ENCODE measurements around the gene ZDHHC17. TPM values are rescaled to one million over a fixed set of nuclear protein-coding genes. Genes with fewer than 3 reads are reported as not detected.

ZDHHC17 gene
- total RNA-seq, 1 donor from 2014 or later = 26.1 TPM

DNA sequence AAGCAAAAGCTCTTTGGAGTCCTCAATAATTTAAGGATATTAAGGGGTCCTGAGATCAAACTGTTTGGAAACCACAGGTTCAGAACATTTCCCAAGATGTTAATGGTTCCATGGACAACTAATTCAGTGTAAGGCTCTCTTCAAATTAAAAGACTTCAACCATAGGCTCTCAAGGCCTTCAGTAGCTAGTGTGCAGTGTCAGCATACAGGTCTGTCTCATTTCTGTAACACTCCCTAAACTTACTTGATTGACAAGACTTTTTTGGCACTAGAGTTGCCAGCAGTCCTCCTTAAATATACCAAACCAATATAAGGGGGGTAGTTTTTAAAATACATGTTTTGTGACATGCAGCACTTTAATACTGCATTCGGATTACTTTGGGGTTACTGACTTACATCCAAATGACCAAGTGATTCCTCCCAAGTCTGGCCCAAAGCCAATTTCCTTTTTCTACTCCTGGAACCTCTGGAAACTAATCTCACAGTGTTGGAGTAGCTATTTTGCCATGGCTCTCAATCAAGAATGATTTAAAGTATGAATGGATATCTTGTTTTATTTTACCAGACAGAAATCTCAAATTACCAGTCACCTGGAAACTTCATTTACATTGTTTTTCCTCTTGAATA, 92.2 kb downstream of the ZDHHC17 start:
- TF ChIP-seq, protein P1, sequence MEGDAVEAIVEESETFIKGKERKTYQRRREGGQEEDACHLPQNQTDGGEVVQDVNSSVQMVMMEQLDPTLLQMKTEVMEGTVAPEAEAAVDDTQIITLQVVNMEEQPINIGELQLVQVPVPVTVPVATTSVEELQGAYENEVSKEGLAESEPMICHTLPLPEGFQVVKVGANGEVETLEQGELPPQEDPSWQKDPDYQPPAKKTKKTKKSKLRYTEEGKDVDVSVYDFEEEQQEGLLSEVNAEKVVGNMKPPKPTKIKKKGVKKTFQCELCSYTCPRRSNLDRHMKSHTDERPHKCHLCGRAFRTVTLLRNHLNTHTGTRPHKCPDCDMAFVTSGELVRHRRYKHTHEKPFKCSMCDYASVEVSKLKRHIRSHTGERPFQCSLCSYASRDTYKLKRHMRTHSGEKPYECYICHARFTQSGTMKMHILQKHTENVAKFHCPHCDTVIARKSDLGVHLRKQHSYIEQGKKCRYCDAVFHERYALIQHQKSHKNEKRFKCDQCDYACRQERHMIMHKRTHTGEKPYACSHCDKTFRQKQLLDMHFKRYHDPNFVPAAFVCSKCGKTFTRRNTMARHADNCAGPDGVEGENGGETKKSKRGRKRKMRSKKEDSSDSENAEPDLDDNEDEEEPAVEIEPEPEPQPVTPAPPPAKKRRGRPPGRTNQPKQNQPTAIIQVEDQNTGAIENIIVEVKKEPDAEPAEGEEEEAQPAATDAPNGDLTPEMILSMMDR (IDR thresholded peaks at IDR 0.05; ENCODE audit: insufficient read depth, low read length, severe bottlenecking) = no peak
- Histone ChIP-seq H3K4me3 (ENCODE audit: low read depth, low read length) (no peak overlapping the region), H3K36me3 (ENCODE audit: control insufficient read depth, insufficient read depth, low read length) (no peaks in the 10 kb centered on the region), H3K27me3 (ENCODE audit: control insufficient read depth, insufficient read depth, low read length) (no peaks in the 10 kb centered on the region)
- FAIRE-seq (no peak), DNase-seq (ENCODE audit: low read depth) (no peak)

DNA sequence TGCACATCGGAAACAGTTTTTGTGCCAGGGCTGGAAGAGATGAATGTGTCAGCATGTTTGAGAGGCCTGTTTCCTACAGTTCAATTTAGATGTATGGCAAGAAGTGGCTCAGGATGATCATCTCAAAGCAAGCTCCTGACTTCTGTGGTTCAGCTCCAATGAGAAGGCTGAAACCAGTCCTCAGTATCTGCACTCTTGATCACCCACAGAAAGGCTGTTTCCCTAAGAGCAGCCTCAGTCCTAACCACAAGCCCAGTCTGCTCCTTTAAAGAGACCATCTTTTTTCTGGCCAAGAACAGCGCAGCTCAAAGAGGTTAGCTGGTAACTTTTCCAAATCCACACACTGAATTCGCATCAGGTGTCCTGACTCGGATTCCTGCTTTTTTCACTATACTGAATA, 95.7 kb downstream of the ZDHHC17 start:
- TF ChIP-seq, protein P1 (IDR thresholded peaks at IDR 0.05; ENCODE audit: insufficient read depth, low read length, severe bottlenecking) = no peak
- Histone ChIP-seq H3K27me3 (ENCODE audit: control insufficient read depth, insufficient read depth, low read length) (no peaks in the 10 kb centered on the region), H3K36me3 (ENCODE audit: control insufficient read depth, insufficient read depth, low read length) (peaks cover 1% of the 10 kb centered on the region), H3K4me3 (ENCODE audit: low read depth, low read length) (no peak overlapping the region)
- FAIRE-seq (no peak), DNase-seq (ENCODE audit: low read depth) (no peak)

DNA sequence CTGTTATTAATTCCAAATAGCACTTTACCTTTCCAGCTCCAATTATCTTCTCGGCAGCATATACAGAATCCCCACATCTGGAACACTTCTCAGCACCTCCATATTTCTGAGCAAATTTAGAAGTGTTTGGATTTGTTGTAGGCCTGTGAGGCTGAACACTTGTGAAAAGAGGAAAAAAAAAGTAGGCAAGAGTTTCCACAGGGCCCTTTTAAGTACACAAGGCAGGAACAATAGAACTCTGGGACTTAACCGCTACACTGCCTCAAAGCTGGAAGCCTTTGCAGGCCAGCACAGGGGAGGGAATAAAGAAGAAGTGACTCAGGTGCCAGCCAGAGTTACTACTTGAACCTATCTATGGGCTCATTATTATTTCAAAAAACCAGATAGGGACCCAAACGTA, 96.3 kb downstream of the ZDHHC17 start:
- TF ChIP-seq, protein P1 (IDR thresholded peaks at IDR 0.05; ENCODE audit: insufficient read depth, low read length, severe bottlenecking) = no peak
- peaks cover 1% of the 10 kb centered on the region for H3K36me3 ChIP-seq (ENCODE audit: control insufficient read depth, insufficient read depth, low read length)
- FAIRE-seq (no peak), DNase-seq (ENCODE audit: low read depth) (no peak)
- H3K4me3 ChIP-seq (ENCODE audit: low read depth, low read length) = no peak overlapping the region
- no peaks in the 10 kb centered on the region for H3K27me3 ChIP-seq (ENCODE audit: control insufficient read depth, insufficient read depth, low read length)

DNA sequence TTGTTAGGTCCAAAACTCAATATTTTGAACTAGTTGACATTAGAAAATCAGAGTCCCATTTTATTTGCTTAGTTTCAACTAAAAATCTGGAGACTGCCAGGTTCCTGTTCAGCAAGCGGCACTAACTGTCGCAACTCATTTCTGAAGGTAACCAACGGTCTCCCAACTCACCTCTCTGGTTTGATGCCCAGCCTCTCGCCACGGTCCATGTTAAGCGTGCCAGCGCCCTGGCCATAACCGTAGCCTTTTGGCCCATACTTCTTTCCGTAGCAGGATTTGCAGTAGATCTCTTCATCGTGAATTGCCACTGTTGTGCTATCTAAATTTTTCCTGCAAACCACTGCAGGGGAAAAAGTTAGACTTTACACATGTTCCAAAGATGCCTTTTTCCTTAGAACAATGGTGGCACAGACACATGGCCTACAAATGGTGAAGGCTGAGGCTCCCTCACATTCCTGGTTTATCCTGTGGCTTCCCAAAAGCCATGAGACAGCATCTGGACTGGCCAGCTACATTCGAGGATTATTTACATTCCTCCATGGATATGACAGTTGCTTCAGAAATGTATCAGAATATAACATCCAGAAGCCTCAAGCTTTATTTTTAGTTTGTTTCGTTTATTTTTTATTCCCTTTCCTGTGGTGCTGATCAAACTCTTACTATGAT, 99.2 kb downstream of the ZDHHC17 start:
- Histone ChIP-seq H3K4me3 (ENCODE audit: low read depth, low read length) (no peak overlapping the region), H3K36me3 (ENCODE audit: control insufficient read depth, insufficient read depth, low read length) (peaks cover 1% of the 10 kb centered on the region), H3K27me3 (ENCODE audit: control insufficient read depth, insufficient read depth, low read length) (no peaks in the 10 kb centered on the region)
- TF ChIP-seq, protein P1 (IDR thresholded peaks at IDR 0.05; ENCODE audit: insufficient read depth, low read length, severe bottlenecking) = no peak
- FAIRE-seq (no peak), DNase-seq (ENCODE audit: low read depth) (no peak)

DNA sequence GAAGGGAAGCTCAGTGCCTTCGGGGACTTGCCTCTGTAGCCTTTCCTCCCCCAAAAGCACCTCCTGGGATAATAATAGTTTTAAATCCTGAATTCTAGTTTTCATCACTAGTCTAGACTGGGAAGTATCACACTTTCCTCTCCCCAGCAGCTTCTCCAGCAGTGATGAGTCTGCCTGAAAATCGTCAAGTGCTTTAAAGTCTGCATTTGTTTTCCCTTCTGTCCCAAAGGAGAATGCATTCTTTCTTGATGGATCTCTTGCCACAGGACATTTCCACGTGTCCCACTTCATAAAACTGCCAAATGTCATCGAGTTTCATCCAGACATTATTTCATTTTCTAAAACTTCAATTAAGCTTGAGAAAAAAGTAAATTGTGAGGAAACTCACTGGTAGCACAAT, 99.9 kb downstream of the ZDHHC17 start:
- H3K36me3 ChIP-seq (ENCODE audit: control insufficient read depth, insufficient read depth, low read length) = peaks cover 1% of the 10 kb centered on the region
- DNase-seq (ENCODE audit: low read depth) = no peak

More for the DNA sequence above, 99.9 kb downstream of the ZDHHC17 start:
- Histone ChIP-seq H3K4me3 (ENCODE audit: low read depth, low read length) (no peak overlapping the region), H3K27me3 (ENCODE audit: control insufficient read depth, insufficient read depth, low read length) (no peaks in the 10 kb centered on the region)
- TF ChIP-seq, protein P1 (IDR thresholded peaks at IDR 0.05; ENCODE audit: insufficient read depth, low read length, severe bottlenecking) = no peak
- no peak for FAIRE-seq

Measured in bronchial epithelial cell (primary cell).